Adrenal gland (tissue), 5 donors: ENCODE measurements around the gene TRMU.

Experiments
- POLR2A ChIP-seq, 2 donors: fragments of 450-650 bp; IDR thresholded peaks; one replicate each; pipeline ENCODE4 v1.6.1; 2017; ENCODE audit warnings: antibody characterized with exemption in 2 of 2, mild to moderate bottlenecking in 2 of 2, moderate library complexity in 1 of 2
- TF ChIP-seq, protein P1 (sequence below), 6 experiments: fragments of 450-650 bp in 4 of 6; fragments of 200-600 bp in 2 of 6; sonication (generic) in 1 of 6; IDR thresholded peaks; 1 replicate in 5 of 6; 2 replicates in 1 of 6; pipeline versions ENCODE4 v1.5.1 to v1.8.0; 2016 to 2021; ENCODE audit warnings: antibody characterized with exemption in 6 of 6, mild to moderate bottlenecking in 2 of 6, moderate library complexity in 1 of 6
- donor health status: DM: no; HTN: no; CAD: no.

DNA sequence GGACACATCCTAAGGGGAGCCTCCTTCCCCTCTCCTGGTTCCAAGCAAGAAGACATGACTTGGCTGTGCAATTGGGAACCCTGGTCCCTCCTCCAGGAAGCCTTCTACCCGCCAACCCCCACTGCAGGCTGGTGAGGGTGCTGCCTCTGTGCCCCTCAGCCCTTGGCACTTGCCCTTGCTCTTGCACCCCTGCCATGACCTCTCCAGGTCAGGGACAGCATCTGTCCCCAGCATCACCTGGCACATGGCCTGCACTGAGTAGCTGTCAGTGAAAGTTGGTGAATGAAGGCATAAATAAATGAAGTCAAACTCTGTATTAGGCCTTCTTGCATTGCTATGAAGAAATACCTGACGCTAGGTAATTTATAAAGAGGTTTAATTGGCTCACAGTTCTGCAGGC lies 40.7 kb upstream of the TRMU start:
- no peak for TF ChIP-seq POLR2A (IDR thresholded peaks at IDR 0.05)
- TF ChIP-seq, protein P1, sequence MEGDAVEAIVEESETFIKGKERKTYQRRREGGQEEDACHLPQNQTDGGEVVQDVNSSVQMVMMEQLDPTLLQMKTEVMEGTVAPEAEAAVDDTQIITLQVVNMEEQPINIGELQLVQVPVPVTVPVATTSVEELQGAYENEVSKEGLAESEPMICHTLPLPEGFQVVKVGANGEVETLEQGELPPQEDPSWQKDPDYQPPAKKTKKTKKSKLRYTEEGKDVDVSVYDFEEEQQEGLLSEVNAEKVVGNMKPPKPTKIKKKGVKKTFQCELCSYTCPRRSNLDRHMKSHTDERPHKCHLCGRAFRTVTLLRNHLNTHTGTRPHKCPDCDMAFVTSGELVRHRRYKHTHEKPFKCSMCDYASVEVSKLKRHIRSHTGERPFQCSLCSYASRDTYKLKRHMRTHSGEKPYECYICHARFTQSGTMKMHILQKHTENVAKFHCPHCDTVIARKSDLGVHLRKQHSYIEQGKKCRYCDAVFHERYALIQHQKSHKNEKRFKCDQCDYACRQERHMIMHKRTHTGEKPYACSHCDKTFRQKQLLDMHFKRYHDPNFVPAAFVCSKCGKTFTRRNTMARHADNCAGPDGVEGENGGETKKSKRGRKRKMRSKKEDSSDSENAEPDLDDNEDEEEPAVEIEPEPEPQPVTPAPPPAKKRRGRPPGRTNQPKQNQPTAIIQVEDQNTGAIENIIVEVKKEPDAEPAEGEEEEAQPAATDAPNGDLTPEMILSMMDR (IDR thresholded peaks at IDR 0.05) = no peak
